Liver (tissue), 9 donors: ENCODE results near the gene CCER1. TPM values are rescaled to one million over a fixed set of nuclear protein-coding genes. Genes with fewer than 3 reads are reported as not detected.

ENCODE experiments used
- DNase-seq: peaks from one replicate; pipeline ENCODE4 v3.0.0-alpha.2; 2017; ENCODE audit warnings: low spot score
- H3K27ac ChIP-seq, 2 donors: one replicate each; pipeline ENCODE4 v1.7.0; 2013; ENCODE audit warnings: inconsistent platforms in 2 of 2, low read length in 2 of 2, control low read depth in 1 of 2, low read depth in 1 of 2, mild to moderate bottlenecking in 1 of 2
- H3K27me3 ChIP-seq, 4 donors: one replicate each; pipeline versions ENCODE4 v1.6.1 to v1.7.0; 2013; ENCODE audit warnings: low read length in 3 of 4, inconsistent platforms in 1 of 4, mild to moderate bottlenecking in 1 of 4, moderate library complexity in 1 of 4; ENCODE audit not compliant: control insufficient read depth in 4 of 4, insufficient read depth in 4 of 4
- H3K36me3 ChIP-seq, 4 donors: one replicate each; pipeline versions ENCODE4 v1.6.1 to v1.7.0; 2013; ENCODE audit warnings: low read length in 3 of 4, mild to moderate bottlenecking in 3 of 4, low read depth in 1 of 4, moderate library complexity in 1 of 4; ENCODE audit not compliant: control insufficient read depth in 4 of 4, insufficient read depth in 3 of 4
- H3K4me1 ChIP-seq, 4 donors: one replicate each; pipeline versions ENCODE4 v1.6.1 to v1.7.0; 2013; ENCODE audit warnings: low read length in 3 of 4, mild to moderate bottlenecking in 3 of 4, moderate library complexity in 1 of 4; ENCODE audit not compliant: control insufficient read depth in 4 of 4, insufficient read depth in 4 of 4
- H3K4me3 ChIP-seq, 3 donors: one replicate each; pipeline versions ENCODE4 v1.6.1 to v1.7.0; 2013; ENCODE audit warnings: low read length in 3 of 3, control low read depth in 1 of 3, low read depth in 1 of 3, mild to moderate bottlenecking in 1 of 3
- H3K9ac ChIP-seq, 2 donors: one replicate each; pipeline ENCODE4 v1.7.0; 2013; ENCODE audit warnings: low read length in 2 of 2, mild to moderate bottlenecking in 2 of 2, moderate library complexity in 2 of 2, control low read depth in 1 of 2, low read depth in 1 of 2
- H3K9me3 ChIP-seq, 4 donors: one replicate each; pipeline versions ENCODE4 v1.6.1 to v1.7.0; 2013; ENCODE audit warnings: low read length in 3 of 4; ENCODE audit not compliant: control insufficient read depth in 4 of 4
- EGR1 ChIP-seq, 2 donors: IDR thresholded peaks; 2 replicates each; pipeline ENCODE4 v1.6.1; 2016 to 2018; ENCODE audit warnings: antibody characterized with exemption in 2 of 2, low read depth in 2 of 2
- HNF4A ChIP-seq, 2 donors: conservative IDR thresholded peaks; 2 replicates each; pipeline ENCODE4 v1.6.1; 2016; ENCODE audit warnings: antibody characterized with exemption in 2 of 2, mild to moderate bottlenecking in 2 of 2
- JUND ChIP-seq, 2 donors: IDR thresholded peaks; 2 replicates each; pipeline ENCODE4 v1.6.1; 2016; ENCODE audit warnings: antibody characterized with exemption in 2 of 2
- NR2F2 ChIP-seq: IDR thresholded peaks from 2 replicates; pipeline ENCODE4 v1.6.1; 2016; ENCODE audit warnings: antibody characterized with exemption
- RAD21 ChIP-seq, 2 donors: IDR thresholded peaks; 2 replicates each; pipeline ENCODE4 v1.6.1; 2016; ENCODE audit warnings: antibody characterized with exemption in 2 of 2, mild to moderate bottlenecking in 2 of 2
- RXRA ChIP-seq, 2 donors: IDR thresholded peaks; 2 replicates each; pipeline ENCODE4 v1.6.1; 2017 to 2018; ENCODE audit warnings: antibody characterized with exemption in 2 of 2, mild to moderate bottlenecking in 1 of 2
- SP1 ChIP-seq: IDR thresholded peaks from 2 replicates; pipeline ENCODE4 v1.6.1; 2018; ENCODE audit warnings: antibody characterized with exemption, mild to moderate bottlenecking
- WGBS: extraction: QIAGEN DNeasy Blood & Tissue Kit; methylation state at CpG from one replicate; pipeline ENCODE4 v1.1.7; 2013; 5-methylcytosine and 5-hydroxymethylcytosine counted together
- polyA plus RNA-seq, 2 donors: library from polyadenylated mRNA; stranded (reverse) in 1 of 2; unstranded in 1 of 2; fragments of 200-250 nt in 1 of 2; fragments of >200 nt in 1 of 2; fragmentation: Nextera tagmentation in 1 of 2; extraction: Ambion mirVana in 1 of 2; gene quantifications; one replicate each; pipeline versions ENCODE4 v1.2.1 to v1.2.3, GENCODE V29; 2013 to 2015
- total RNA-seq, 2 donors: library from RNA; depleted of rRNA; stranded (reverse); fragments of >200 nt; gene quantifications; one replicate each; pipeline ENCODE4 v1.2.3, GENCODE V29; 2014
- TF ChIP-seq, protein P1 (sequence below): IDR thresholded peaks from 2 replicates; pipeline ENCODE4 v1.6.1; 2016; ENCODE audit warnings: antibody characterized with exemption
- TF ChIP-seq, protein P2 (sequence below): IDR thresholded peaks from 2 replicates; pipeline ENCODE4 v1.6.1; 2016; ENCODE audit warnings: antibody characterized with exemption
- TF ChIP-seq, protein P3 (sequence below): IDR thresholded peaks from 2 replicates; pipeline ENCODE4 v1.6.1; 2016; ENCODE audit warnings: antibody characterized with exemption
- TF ChIP-seq, protein P4 (sequence below): IDR thresholded peaks from 2 replicates; pipeline ENCODE4 v1.6.1; 2016; ENCODE audit warnings: antibody characterized with exemption, mild to moderate bottlenecking
- donor health status: healthy.
- donor health status: healthy.
- donor health status: healthy.
- donor health status: healthy.
- donor health status: healthy.

Gene CCER1
- total and polyA plus RNA-seq, 4 donors, result not detected

DNA sequence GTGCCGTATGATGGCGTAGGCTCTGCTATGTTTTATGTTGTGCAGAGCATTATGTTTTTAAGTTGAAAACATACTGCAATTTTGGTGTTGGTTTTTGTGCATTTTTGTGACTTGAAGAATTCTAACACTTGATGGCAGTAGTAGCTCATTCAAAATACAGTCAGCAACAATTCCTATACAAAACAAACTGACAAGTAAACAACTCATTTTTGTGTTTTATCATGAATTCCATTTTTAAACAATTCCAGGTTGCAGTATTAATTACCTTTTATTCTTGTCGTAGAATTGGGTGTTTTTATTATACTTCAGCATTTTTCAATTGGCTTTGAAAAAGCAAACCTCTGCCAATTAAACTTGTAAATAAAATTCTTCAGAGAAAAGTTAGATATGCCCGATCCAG lies 4.1 kb upstream of the CCER1 start:
- Histone ChIP-seq H3K9me3 (no peaks in the 10 kb centered on the region), H3K4me3 (no peak overlapping the region), H3K4me1 (no peaks in the 10 kb centered on the region), H3K27me3 (no peaks in the 10 kb centered on the region), H3K9ac (no peak overlapping the region), H3K36me3 (no peaks in the 10 kb centered on the region), H3K27ac (no peak overlapping the region)
- TF ChIP-seq, protein P1, sequence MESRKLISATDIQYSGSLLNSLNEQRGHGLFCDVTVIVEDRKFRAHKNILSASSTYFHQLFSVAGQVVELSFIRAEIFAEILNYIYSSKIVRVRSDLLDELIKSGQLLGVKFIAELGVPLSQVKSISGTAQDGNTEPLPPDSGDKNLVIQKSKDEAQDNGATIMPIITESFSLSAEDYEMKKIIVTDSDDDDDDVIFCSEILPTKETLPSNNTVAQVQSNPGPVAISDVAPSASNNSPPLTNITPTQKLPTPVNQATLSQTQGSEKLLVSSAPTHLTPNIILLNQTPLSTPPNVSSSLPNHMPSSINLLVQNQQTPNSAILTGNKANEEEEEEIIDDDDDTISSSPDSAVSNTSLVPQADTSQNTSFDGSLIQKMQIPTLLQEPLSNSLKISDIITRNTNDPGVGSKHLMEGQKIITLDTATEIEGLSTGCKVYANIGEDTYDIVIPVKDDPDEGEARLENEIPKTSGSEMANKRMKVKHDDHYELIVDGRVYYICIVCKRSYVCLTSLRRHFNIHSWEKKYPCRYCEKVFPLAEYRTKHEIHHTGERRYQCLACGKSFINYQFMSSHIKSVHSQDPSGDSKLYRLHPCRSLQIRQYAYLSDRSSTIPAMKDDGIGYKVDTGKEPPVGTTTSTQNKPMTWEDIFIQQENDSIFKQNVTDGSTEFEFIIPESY, result no peak
- TF ChIP-seq EGR1 (IDR thresholded peaks at IDR 0.05; ENCODE audit: low read depth in 2 of 2) (no peak), JUND (IDR thresholded peaks at IDR 0.05) (no peak), RAD21 (IDR thresholded peaks at IDR 0.05) (peak in 1 of 2 donors; percentile 15)
- TF ChIP-seq, protein P2, sequence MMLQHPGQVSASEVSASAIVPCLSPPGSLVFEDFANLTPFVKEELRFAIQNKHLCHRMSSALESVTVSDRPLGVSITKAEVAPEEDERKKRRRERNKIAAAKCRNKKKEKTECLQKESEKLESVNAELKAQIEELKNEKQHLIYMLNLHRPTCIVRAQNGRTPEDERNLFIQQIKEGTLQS, result no peak
- TF ChIP-seq, protein P3, sequence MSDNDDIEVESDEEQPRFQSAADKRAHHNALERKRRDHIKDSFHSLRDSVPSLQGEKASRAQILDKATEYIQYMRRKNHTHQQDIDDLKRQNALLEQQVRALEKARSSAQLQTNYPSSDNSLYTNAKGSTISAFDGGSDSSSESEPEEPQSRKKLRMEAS, result no peak
- WGBS, result 62% methylated on average over 4 of the region's 4 CpGs
- DNase-seq, result no peak

- Histone ChIP-seq H3K4me3 (no peak overlapping the region), H3K27me3 (no peaks in the 10 kb centered on the region), H3K36me3 (no peaks in the 10 kb centered on the region), H3K4me1 (no peaks in the 10 kb centered on the region), H3K27ac (no peak overlapping the region), H3K9me3 (no peaks in the 10 kb centered on the region), H3K9ac (no peak overlapping the region)
- WGBS, result 79% methylated on average over 3 of the region's 3 CpGs
- no peak for DNase-seq
- TF ChIP-seq JUND (IDR thresholded peaks at IDR 0.05), result no peak
- TF ChIP-seq, protein P1, result no peak
- no peak for TF ChIP-seq SP1
- TF ChIP-seq, protein P4, sequence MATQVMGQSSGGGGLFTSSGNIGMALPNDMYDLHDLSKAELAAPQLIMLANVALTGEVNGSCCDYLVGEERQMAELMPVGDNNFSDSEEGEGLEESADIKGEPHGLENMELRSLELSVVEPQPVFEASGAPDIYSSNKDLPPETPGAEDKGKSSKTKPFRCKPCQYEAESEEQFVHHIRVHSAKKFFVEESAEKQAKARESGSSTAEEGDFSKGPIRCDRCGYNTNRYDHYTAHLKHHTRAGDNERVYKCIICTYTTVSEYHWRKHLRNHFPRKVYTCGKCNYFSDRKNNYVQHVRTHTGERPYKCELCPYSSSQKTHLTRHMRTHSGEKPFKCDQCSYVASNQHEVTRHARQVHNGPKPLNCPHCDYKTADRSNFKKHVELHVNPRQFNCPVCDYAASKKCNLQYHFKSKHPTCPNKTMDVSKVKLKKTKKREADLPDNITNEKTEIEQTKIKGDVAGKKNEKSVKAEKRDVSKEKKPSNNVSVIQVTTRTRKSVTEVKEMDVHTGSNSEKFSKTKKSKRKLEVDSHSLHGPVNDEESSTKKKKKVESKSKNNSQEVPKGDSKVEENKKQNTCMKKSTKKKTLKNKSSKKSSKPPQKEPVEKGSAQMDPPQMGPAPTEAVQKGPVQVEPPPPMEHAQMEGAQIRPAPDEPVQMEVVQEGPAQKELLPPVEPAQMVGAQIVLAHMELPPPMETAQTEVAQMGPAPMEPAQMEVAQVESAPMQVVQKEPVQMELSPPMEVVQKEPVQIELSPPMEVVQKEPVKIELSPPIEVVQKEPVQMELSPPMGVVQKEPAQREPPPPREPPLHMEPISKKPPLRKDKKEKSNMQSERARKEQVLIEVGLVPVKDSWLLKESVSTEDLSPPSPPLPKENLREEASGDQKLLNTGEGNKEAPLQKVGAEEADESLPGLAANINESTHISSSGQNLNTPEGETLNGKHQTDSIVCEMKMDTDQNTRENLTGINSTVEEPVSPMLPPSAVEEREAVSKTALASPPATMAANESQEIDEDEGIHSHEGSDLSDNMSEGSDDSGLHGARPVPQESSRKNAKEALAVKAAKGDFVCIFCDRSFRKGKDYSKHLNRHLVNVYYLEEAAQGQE, result no peak
- TF ChIP-seq, protein P3, result no peak
- no peak for TF ChIP-seq HNF4A (conservative IDR thresholded peaks at IDR 0.05)
- no peak for TF ChIP-seq RXRA (IDR thresholded peaks at IDR 0.05)
- TF ChIP-seq EGR1 (IDR thresholded peaks at IDR 0.05; ENCODE audit: low read depth in 2 of 2), result no peak
- no peak for TF ChIP-seq NR2F2
- TF ChIP-seq, protein P2, result no peak
Measured at GRCh38 chr12:90958347-90958746, 3.4 kb upstream of the CCER1 start.
